Stimulated activated CD8-positive, alpha-beta memory T cell treated with anti-CD3 and anti-CD28 coated beads, Interleukin-12 subunit alpha, Interleukin-12 subunit beta, amount 100 ng/mL, for 1 hour (primary cell): ENCODE results near the gene RAB19.
"Not testable (repeated sequence)": the region's sequence is repeated elsewhere in the genome, so short reads cannot be mapped to it uniquely, and the experiment has no call there.

Experiments used
- DNase-seq: peaks from one replicate; pipeline ENCODE4 v3.0.0-alpha.2; 2020; ENCODE audit warnings: low read depth

Gene RAB19

GRCh38 chr7:140453785-140454656 is 50.2 kb downstream of the RAB19 start:
- DNase-seq, result not testable (repeated sequence)

GRCh38 chr7:140454657-140455015 is 50.8 kb downstream of the RAB19 start:
- DNase-seq, result no peak

- DNase-seq, result no peak
Observed at GRCh38 chr7:140455743-140456142, 51.9 kb downstream of the RAB19 start.

- DNase-seq, result no peak
Observed at GRCh38 chr7:140456551-140457051, 52.7 kb downstream of the RAB19 start.

GRCh38 chr7:140458201-140458600 is 54.3 kb downstream of the RAB19 start:
- DNase-seq, result no peak

GRCh38 chr7:140458916-140459315 is 55.1 kb downstream of the RAB19 start:
- no peak for DNase-seq

GRCh38 chr7:140463111-140463510 is 59.3 kb downstream of the RAB19 start:
- DNase-seq, result no peak

GRCh38 chr7:140475747-140476333 is 72.0 kb downstream of the RAB19 start:
- DNase-seq, result peak; percentile 35

- no peak for DNase-seq
Observed at GRCh38 chr7:140476698-140477261, 72.9 kb downstream of the RAB19 start.
